GM19395 (cell line): ENCODE data around the gene MYOM3.

Source experiments
- ATAC-seq: cut with Tn5 transposase; IDR thresholded peaks from one replicate; pipeline ENCODE4 v1.9.1; 2021; ENCODE audit warnings: mild to moderate bottlenecking, moderate library complexity; ENCODE audit not compliant: unreplicated experiment

Gene MYOM3

GRCh38 chr1:24098943-24099638, 12.8 kb downstream of the MYOM3 start:
- no peak for ATAC-seq

GRCh38 chr1:24098102-24098501, 13.8 kb downstream of the MYOM3 start:
- no peak for ATAC-seq

DNA sequence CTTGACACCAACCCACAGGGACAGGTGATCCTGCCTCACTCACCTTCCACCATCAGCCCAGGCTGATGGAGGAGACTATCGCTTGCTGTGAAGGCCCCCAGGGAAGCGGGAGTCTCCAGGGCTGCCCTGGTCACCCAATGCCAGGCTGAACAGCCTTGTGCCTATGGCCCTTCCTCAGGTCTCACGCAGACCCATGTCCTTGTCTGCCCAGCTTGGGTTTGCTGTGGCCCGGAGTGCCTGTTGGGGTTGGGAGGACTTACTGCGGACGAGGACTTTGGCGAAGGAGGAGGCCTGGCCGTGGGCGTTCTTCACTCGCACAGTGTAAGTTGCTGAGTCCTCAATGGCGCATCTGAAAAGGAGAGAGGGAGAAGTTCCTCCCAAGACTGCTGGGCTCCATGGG, 14.3 kb downstream of the MYOM3 start:
- no peak for ATAC-seq

DNA sequence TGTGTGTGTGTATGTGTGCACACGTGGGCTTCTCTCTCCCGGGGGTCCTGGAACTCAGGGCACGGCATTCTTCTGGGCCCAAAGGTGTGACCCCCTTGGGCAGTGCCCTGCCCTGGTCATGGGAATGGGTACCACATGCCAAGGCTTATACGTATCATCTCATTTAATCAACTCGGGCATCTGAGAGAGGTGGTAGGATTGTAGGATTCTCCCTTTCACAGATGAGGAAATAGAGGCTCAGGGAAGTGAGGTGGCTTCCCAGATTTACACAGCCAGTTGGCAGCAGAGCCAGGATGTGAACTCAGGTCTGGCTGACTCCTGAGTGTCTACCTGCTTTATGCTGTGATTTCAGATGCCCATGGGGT, 15.2 kb downstream of the MYOM3 start:
- no peak for ATAC-seq

DNA sequence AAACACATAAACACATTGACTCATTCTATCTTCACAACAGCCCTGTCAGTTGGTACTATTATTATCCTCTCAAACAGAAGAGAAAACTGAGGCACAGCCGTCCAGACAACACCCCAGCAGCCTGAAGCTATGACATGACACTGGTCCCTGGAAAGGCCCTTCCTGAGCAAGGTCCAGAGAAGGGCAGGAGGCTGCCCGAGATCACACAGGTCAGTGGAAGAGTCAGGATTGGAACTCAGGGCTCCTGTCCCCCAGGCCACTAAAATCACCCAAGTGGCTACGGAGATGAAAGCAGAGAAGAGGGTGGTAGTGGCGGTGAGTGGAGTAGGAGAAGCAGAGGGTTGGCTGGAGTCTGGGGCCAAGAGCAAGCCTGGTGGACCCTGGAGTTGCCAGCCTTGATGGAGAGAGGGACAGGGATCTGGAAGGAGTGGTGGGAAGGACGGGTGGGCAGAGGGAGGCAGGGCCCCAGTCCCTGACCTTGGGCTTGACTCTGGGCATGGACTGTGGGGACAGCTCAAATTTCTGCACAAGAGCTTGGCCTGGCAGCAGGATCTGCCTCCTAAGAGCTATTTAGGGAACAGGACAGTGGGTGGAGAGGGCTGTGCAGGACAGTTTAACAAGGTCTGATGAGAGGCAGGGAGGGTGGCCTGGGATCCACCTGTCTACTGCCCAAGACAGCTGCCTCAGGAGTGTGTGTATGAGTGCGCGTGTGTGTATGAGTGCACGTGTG, 15.8 kb downstream of the MYOM3 start:
- ATAC-seq, result no peak

DNA sequence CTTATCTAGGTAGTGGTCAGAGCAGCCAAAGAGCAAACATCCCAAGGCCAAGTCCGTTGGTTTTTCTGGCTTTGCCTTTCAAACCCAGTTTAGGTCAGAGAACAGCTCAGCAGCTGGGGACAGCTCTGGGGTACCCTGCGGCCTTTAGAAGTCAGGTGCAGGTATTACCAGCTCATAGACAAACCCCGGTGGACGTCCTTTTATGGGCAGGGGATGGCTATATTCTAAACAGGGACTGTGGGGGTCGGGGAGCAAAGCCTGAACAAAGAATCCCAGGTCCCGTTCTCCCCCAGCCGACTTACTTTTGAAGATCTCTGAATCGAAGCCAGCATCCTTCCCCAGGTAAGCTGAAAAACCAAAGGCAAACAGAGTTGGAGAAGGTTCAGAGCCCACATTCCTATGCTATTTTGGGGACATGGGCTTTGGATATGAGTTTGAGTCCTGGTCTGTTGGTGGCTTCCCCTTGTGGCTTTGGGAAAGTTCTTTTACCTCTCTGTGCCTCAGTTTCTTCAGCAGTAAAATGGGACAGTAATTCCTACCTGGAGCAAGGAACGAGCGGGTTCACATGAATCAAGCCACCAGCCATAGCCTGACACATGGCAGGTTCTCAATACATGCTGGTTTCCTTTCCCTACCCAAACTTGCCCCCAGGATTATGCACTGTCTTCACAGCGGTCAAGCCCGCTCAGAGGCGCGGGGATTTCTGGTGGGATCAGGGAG, 16.6 kb downstream of the MYOM3 start:
- ATAC-seq, result no peak

- ATAC-seq, result no peak
These were observed 17.4 kb downstream of the MYOM3 start for GRCh38 chr1:24094554-24094953.

- no peak for ATAC-seq
These were observed 18.2 kb downstream of the MYOM3 start for GRCh38 chr1:24093732-24094131.

GRCh38 chr1:24092979-24093378, 19.0 kb downstream of the MYOM3 start:
- no peak for ATAC-seq

DNA sequence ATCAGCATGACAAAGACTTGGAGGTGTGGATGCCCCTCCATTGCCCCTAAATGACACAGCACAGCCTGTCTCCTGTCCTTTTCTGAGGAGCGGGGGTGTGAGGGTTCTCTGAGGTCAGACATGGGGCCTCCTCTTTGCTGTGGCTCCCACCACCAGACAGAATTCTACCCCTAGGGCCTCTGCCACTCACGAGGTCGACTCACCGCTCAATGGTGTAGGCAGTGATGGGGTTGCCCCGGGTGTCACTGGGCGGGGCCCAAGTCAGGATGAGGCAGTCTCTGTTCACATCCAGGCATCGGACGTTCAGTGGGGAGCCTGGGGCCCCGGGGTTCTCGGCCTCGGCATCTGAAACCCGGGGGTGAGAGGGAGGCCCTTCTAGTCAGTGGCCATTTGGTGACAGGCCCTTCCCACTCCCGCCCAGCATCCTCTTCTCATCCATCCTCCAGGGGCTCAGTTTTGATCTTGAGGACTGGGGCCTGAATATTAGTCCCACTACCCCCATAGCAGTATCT, 19.9 kb downstream of the MYOM3 start:
- no peak for ATAC-seq

DNA sequence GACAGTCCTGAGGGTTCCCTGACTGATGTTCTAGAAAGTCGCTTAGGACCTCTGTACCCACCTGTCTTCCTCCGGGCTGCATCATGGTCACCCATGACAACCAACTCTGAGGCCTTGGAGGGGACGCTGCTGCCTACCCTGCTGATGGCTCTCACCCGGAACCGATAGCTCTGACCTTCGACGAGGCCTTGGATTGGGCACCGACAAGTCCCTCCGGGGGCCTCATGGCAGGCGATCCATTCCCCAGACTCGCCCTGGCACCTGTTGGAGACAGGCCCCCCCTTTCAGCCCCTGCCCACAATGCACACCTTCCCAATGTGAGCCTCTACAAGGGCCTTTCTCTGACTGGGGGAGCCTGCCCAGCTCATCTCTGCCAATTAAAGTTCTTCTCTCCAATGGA, 21.2 kb downstream of the MYOM3 start:
- no peak for ATAC-seq

GRCh38 chr1:24089743-24090555, 22.0 kb downstream of the MYOM3 start:
- ATAC-seq, result no peak

- no peak for ATAC-seq
These were observed 22.8 kb downstream of the MYOM3 start for GRCh38 chr1:24089027-24089742.

GRCh38 chr1:24086466-24086865, 25.5 kb downstream of the MYOM3 start:
- ATAC-seq, result no peak

GRCh38 chr1:24085546-24085945, 26.4 kb downstream of the MYOM3 start:
- ATAC-seq, result no peak

- no peak for ATAC-seq
These were observed 26.9 kb downstream of the MYOM3 start for GRCh38 chr1:24085007-24085406.

GRCh38 chr1:24084050-24084449, 27.9 kb downstream of the MYOM3 start:
- no peak for ATAC-seq

DNA sequence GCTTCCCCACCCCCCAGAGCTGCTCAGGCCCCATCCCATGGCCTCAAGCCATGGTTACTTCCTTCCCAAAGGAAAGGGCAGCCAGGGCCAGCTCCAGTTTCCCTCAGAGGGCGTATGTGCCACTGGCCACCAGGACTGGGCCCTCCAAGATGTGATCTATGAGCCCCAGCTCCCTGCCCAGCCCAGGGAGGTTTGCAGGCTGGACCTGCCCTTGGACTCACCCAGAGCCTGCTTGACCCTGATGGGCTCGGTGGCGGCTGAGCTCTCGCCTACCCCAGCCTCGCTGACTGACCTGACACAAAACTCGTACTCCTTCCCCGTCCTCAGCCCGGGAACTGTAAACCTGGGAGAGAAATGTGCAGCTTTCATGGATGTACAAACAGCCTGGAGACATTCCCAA, 29.6 kb downstream of the MYOM3 start:
- ATAC-seq, result no peak

GRCh38 chr1:24081190-24081589, 30.7 kb downstream of the MYOM3 start:
- no peak for ATAC-seq

DNA sequence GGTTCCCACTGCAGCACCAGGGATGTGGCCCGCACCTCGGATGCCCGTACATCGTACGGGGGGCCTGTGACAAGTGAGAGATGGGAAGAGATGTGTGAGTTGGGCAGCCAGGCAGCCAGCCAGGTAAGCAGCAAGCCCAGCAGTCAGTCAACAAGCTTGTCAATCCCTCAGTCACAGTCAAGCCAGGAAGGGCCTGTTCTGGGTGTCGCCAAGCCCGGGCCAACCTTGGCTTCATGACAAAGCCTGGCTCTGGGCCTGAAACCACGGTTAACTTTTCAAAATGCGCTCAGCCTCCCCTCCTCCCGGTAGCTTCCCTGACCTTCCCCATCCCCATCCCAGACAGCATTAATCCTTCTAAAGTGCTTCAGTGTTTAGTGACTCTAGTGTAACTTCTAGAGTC, 31.8 kb downstream of the MYOM3 start:
- ATAC-seq, result no peak
